ENCODE data around the gene FKBP2.

GRCh38 chr11:64206457-64207255, 34.2 kb upstream of the FKBP2 start, which contains the start of gene FERMT3:
- TF ChIP-seq CTCF (tag by site-specific recombination; IDR thresholded peaks at IDR 0.05), result no peak
- TF ChIP-seq ZNF701 (tag by site-specific recombination; IDR thresholded peaks at IDR 0.05), result no peak
- TF ChIP-seq ZBTB8A (tag by site-specific recombination; IDR thresholded peaks at IDR 0.05), result no peak
- no peak for TF ChIP-seq PATZ1 (tag by site-specific recombination; IDR thresholded peaks at IDR 0.05)
